Measurements from ENCODE around the gene BTBD6. TPM values are rescaled to one million over a fixed set of nuclear protein-coding genes. Genes with fewer than 3 reads are reported as not detected.

BTBD6 gene
- total RNA-seq, 2 experiments from 2014 or later: 36.9 to 37.6 TPM

- Mint-ChIP-seq H3K9me3 (no peaks in the 10 kb centered on the region), H3K4me3 (no peak overlapping the region), H3K36me3 (ENCODE audit: low read depth) (peaks cover 30% of the 10 kb centered on the region), H3K27ac (no peak overlapping the region), H3K27me3 (no peaks in the 10 kb centered on the region), H3K4me1 (ENCODE audit: low read depth) (no peaks in the 10 kb centered on the region)
- no peak for DNase-seq
- no peak for ATAC-seq (ENCODE audit: poor library complexity)
- Histone ChIP-seq H3K36me3 (ENCODE audit: insufficient read depth, low read length) (peaks cover 57% of the 10 kb centered on the region), H3K4me1 (ENCODE audit: insufficient read depth, low read length) (no peaks in the 10 kb centered on the region), H3K4me3 (ENCODE audit: low read length) (no peak overlapping the region), H3K27ac (ENCODE audit: low read depth in 1 of 2, low read length in 2 of 2) (no peak overlapping the region), H3K9me3 (ENCODE audit: control insufficient read depth in 1 of 2, insufficient read depth in 1 of 2, low read length in 2 of 2) (no peaks in the 10 kb centered on the region), H3K27me3 (ENCODE audit: control insufficient read depth in 1 of 2, insufficient read depth in 2 of 2, low read length in 2 of 2) (no peaks in the 10 kb centered on the region)
- POLR2A ChIA-PET: no interaction called here
- intact Hi-C loops (cut with DNase I, micrococcal nuclease): loop anchor here in 1 of 2 experiments (10.0 kb wide), 1 partner anchor 49 kb away; no protein-coding TSS in a partner anchor
- CTCF ChIA-PET: no interaction called here
- no peak for TF ChIP-seq CTCF (IDR thresholded peaks at IDR 0.05)
Measured at GRCh38 chr14:105215602-105216001, 32.7 kb upstream of the BTBD6 start.

GRCh38 chr14:105216490-105217247, 31.7 kb upstream of the BTBD6 start:
- no peak overlapping the region for H3K4me3 ChIP-seq (ENCODE audit: low read length)
- H3K27ac ChIP-seq (ENCODE audit: low read depth in 1 of 2, low read length in 2 of 2): no peak overlapping the region
- no peak overlapping the region for H3K27ac Mint-ChIP-seq
- H3K4me1 ChIP-seq (ENCODE audit: insufficient read depth, low read length): no peaks in the 10 kb centered on the region
- POLR2A ChIA-PET: no interaction called here
- no peak for TF ChIP-seq CTCF (IDR thresholded peaks at IDR 0.05)
- no peaks in the 10 kb centered on the region for H3K9me3 Mint-ChIP-seq
- H3K9me3 ChIP-seq (ENCODE audit: control insufficient read depth in 1 of 2, insufficient read depth in 1 of 2, low read length in 2 of 2): no peaks in the 10 kb centered on the region
- ATAC-seq (ENCODE audit: poor library complexity): no peak
- CTCF ChIA-PET: no interaction called here
- H3K4me3 Mint-ChIP-seq: no peak overlapping the region
- peaks cover 66% of the 10 kb centered on the region for H3K36me3 ChIP-seq (ENCODE audit: insufficient read depth, low read length)
- no peaks in the 10 kb centered on the region for H3K4me1 Mint-ChIP-seq (ENCODE audit: low read depth)
- DNase-seq: no peak
- no peaks in the 10 kb centered on the region for H3K27me3 Mint-ChIP-seq
- H3K36me3 Mint-ChIP-seq (ENCODE audit: low read depth): peaks cover 39% of the 10 kb centered on the region
- no peaks in the 10 kb centered on the region for H3K27me3 ChIP-seq (ENCODE audit: control insufficient read depth in 1 of 2, insufficient read depth in 2 of 2, low read length in 2 of 2)
- intact Hi-C loops (cut with DNase I, micrococcal nuclease): loop anchor here in 1 of 2 experiments (10.0 kb wide), 1 partner anchor 48 kb away; no protein-coding TSS in a partner anchor

- no peak overlapping the region for H3K4me3 ChIP-seq (ENCODE audit: low read length)
Measured at GRCh38 chr14:105217774-105218173, 30.6 kb upstream of the BTBD6 start.

More at GRCh38 chr14:105217774-105218173, 30.6 kb upstream of the BTBD6 start:
- no peak for ATAC-seq (ENCODE audit: poor library complexity)
- Histone ChIP-seq H3K9me3 (ENCODE audit: control insufficient read depth in 1 of 2, insufficient read depth in 1 of 2, low read length in 2 of 2) (no peaks in the 10 kb centered on the region), H3K27me3 (ENCODE audit: control insufficient read depth in 1 of 2, insufficient read depth in 2 of 2, low read length in 2 of 2) (no peaks in the 10 kb centered on the region), H3K27ac (ENCODE audit: low read depth in 1 of 2, low read length in 2 of 2) (no peak overlapping the region), H3K36me3 (ENCODE audit: insufficient read depth, low read length) (peaks cover 69% of the 10 kb centered on the region), H3K4me1 (ENCODE audit: insufficient read depth, low read length) (no peaks in the 10 kb centered on the region)
- Mint-ChIP-seq H3K36me3 (ENCODE audit: low read depth) (peaks cover 48% of the 10 kb centered on the region), H3K4me1 (ENCODE audit: low read depth) (no peaks in the 10 kb centered on the region), H3K27me3 (no peaks in the 10 kb centered on the region), H3K4me3 (no peak overlapping the region), H3K9me3 (no peaks in the 10 kb centered on the region), H3K27ac (no peak overlapping the region)
- ChIA-PET POLR2A (no interaction called here), CTCF (no interaction called here)
- intact Hi-C loops (cut with DNase I, micrococcal nuclease): loop anchor here in 1 of 2 experiments (10.0 kb wide), 1 partner anchor 47 kb away; no protein-coding TSS in a partner anchor
- no peak for TF ChIP-seq CTCF (IDR thresholded peaks at IDR 0.05)
- no peak for DNase-seq
